HEK293 (cell line): ENCODE results near the gene ELMO1.

Experiments used
- CTCF ChIA-PET: fragments of 350-600 bp; formaldehyde crosslinking; extraction: SDS; loops from one replicate; lab custom pipeline; 2021; ENCODE audit warnings: antibody characterized with exemption; lab: Yijun Ruan, JAX
- POLR2A ChIA-PET: fragments of 300-600 bp; formaldehyde crosslinking; extraction: SDS; loops from one replicate; lab custom pipeline; 2020; ENCODE audit warnings: antibody characterized with exemption, inconsistent platforms; lab: Yijun Ruan, JAX
- H3K27ac ChIP-seq: fragments of 200-500 bp; sonication (Bioruptor generic); 2 replicates; pipeline ENCODE4 v1.5.1; 2014; ENCODE audit warnings: low read depth, low read length, control low read depth, inconsistent platforms; ENCODE audit errors: extremely low read depth
- H3K36me3 ChIP-seq, 2 experiments: fragments of 200-500 bp in 1 of 2; sonication (Bioruptor generic) in 1 of 2; 1 replicate in 1 of 2; 2 replicates in 1 of 2; pipeline ENCODE4 v1.5.1; 2014 to 2017; ENCODE audit warnings: inconsistent platforms in 2 of 2, low read length in 2 of 2; ENCODE audit not compliant: control insufficient read depth in 2 of 2, insufficient read depth in 1 of 2
- H3K4me1 ChIP-seq: fragments of 200-500 bp; sonication (Bioruptor generic); 2 replicates; pipeline ENCODE4 v1.5.1; 2014; ENCODE audit warnings: mild to moderate bottlenecking, low read length, inconsistent platforms; ENCODE audit not compliant: control insufficient read depth, insufficient read depth
- H3K4me3 ChIP-seq: 2 replicates; pipeline ENCODE4 v1.5.1; 2011; ENCODE audit warnings: low read depth, mild to moderate bottlenecking, control low read depth, low read length, moderate library complexity
- H3K9me3 ChIP-seq: fragments of 200-500 bp; sonication (Bioruptor generic); 2 replicates; pipeline ENCODE4 v1.5.1; 2014; ENCODE audit warnings: low read depth, low read length, inconsistent platforms; ENCODE audit not compliant: control insufficient read depth, insufficient read depth
- BCL11A ChIP-seq: fragments of 450-650 bp; formaldehyde crosslinking; IDR thresholded peaks from 2 replicates; pipeline ENCODE4 v1.5.1; 2016; ENCODE audit warnings: low read depth, missing biosample characterization, missing genetic modification characterization
- PRDM1 ChIP-seq: fragments of 450-650 bp; formaldehyde crosslinking; IDR thresholded peaks from 2 replicates; pipeline ENCODE4; 2016; ENCODE audit warnings: missing biosample characterization, missing genetic modification characterization
- ZFHX2 ChIP-seq: fragments of 450-650 bp; formaldehyde crosslinking; conservative IDR thresholded peaks from 2 replicates; pipeline ENCODE4 v1.5.1; 2016; ENCODE audit warnings: missing biosample characterization, missing genetic modification characterization
- ZNF138 ChIP-seq: fragments of 450-650 bp; formaldehyde crosslinking; IDR thresholded peaks from 2 replicates; pipeline ENCODE4 v1.5.1; 2016; ENCODE audit warnings: missing biosample characterization, missing genetic modification characterization, borderline replicate concordance
- ZNF16 ChIP-seq: fragments of 450-650 bp; formaldehyde crosslinking; IDR thresholded peaks from 2 replicates; pipeline ENCODE4 v1.5.1; 2016; ENCODE audit warnings: low read depth, missing biosample characterization, missing genetic modification characterization
- ZNF221 ChIP-seq: fragments of 450-650 bp; formaldehyde crosslinking; IDR thresholded peaks from 2 replicates; pipeline ENCODE4 v1.5.1; 2017; ENCODE audit warnings: missing biosample characterization, missing genetic modification characterization, borderline replicate concordance
- ZNF324 ChIP-seq: fragments of 450-650 bp; formaldehyde crosslinking; IDR thresholded peaks from 2 replicates; pipeline ENCODE4 v1.5.1; 2016; ENCODE audit warnings: missing biosample characterization, missing genetic modification characterization
- ZNF366 ChIP-seq: fragments of 450-650 bp; formaldehyde crosslinking; conservative IDR thresholded peaks from 2 replicates; pipeline ENCODE4 v1.5.1; 2016; ENCODE audit warnings: missing biosample characterization, missing genetic modification characterization
- ZNF48 ChIP-seq: fragments of 450-650 bp; formaldehyde crosslinking; IDR thresholded peaks from 2 replicates; pipeline ENCODE4 v1.5.1; 2016; ENCODE audit warnings: missing biosample characterization, missing genetic modification characterization
- ZNF510 ChIP-seq: fragments of 450-650 bp; formaldehyde crosslinking; IDR thresholded peaks from 2 replicates; pipeline ENCODE4 v1.5.1; 2018; ENCODE audit warnings: mild to moderate bottlenecking, missing genetic modification characterization, missing biosample characterization; ENCODE audit not compliant: insufficient replicate concordance
- ZNF621 ChIP-seq: fragments of 450-650 bp; formaldehyde crosslinking; IDR thresholded peaks from 2 replicates; pipeline ENCODE4 v1.5.1; 2017; ENCODE audit warnings: missing biosample characterization, missing genetic modification characterization
- ZNF660 ChIP-seq: fragments of 450-650 bp; IDR thresholded peaks from 2 replicates; pipeline ENCODE4 v1.5.1; 2018; ENCODE audit warnings: missing biosample characterization, mild to moderate bottlenecking, missing genetic modification characterization
- ZNF777 ChIP-seq: fragments of 450-650 bp; formaldehyde crosslinking; IDR thresholded peaks from 2 replicates; pipeline ENCODE4 v1.5.1; 2017; ENCODE audit warnings: missing biosample characterization, missing genetic modification characterization, borderline replicate concordance
- ZSCAN16 ChIP-seq: fragments of 450-650 bp; formaldehyde crosslinking; IDR thresholded peaks from 2 replicates; pipeline ENCODE4 v1.5.1; 2016; ENCODE audit warnings: missing biosample characterization, missing genetic modification characterization
- TF ChIP-seq, protein P1 (sequence below): fragments of 450-650 bp; formaldehyde crosslinking; IDR thresholded peaks from 2 replicates; pipeline ENCODE4 v1.5.1; 2017; ENCODE audit warnings: missing biosample characterization, missing genetic modification characterization
- TF ChIP-seq, protein P2 (sequence below): fragments of 450-650 bp; formaldehyde crosslinking; IDR thresholded peaks from 2 replicates; pipeline ENCODE4 v1.5.1; 2016; ENCODE audit warnings: missing biosample characterization, missing genetic modification characterization
- TF ChIP-seq, protein P3 (sequence below): fragments of 450-650 bp; formaldehyde crosslinking; IDR thresholded peaks from 2 replicates; pipeline ENCODE4 v1.5.1; 2016; ENCODE audit warnings: missing biosample characterization, missing genetic modification characterization
- TF ChIP-seq, protein P4 (sequence below): fragments of 450-650 bp; formaldehyde crosslinking; IDR thresholded peaks from 2 replicates; pipeline ENCODE4 v1.5.1; 2016; ENCODE audit warnings: missing biosample characterization, missing genetic modification characterization
- TF ChIP-seq, protein P5 (sequence below): fragments of 450-650 bp; formaldehyde crosslinking; IDR thresholded peaks from 2 replicates; pipeline ENCODE4 v1.5.1; 2016; ENCODE audit warnings: missing biosample characterization, missing genetic modification characterization

Gene ELMO1

DNA sequence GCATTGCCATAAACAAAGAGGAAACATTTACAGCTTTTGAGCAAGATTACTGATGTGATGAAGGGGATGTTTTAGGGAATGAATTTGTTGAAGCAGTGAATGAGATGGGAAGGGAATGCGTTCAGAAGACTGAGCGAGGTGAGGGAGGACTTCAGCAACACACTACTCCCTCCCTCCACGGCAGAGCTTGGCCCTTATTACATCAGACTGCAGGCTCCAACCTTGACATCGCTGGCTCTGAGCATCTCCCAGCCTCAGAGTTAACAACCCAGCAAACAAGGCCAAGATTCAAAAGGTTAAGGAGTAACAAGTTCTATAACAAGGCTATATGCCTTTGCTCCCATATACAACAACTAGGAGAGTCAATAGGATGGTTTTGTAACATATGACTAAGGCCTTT is 164.4 kb downstream of the ELMO1 start:
- H3K4me3 ChIP-seq = no peak overlapping the region
- H3K9me3 ChIP-seq = no peaks in the 10 kb centered on the region
- POLR2A ChIA-PET = no interaction called here
- CTCF ChIA-PET = interaction anchor here (0.5 to 2.6 kb wide), 21 partner anchors 10 to 569 kb away, joined by 3 to 16 read pairs (median 4); no protein-coding TSS in a partner anchor
- peaks cover 6% of the 10 kb centered on the region for H3K4me1 ChIP-seq
- TF ChIP-seq ZNF510 (tag by site-specific recombination) = no peak
- no peak for TF ChIP-seq ZNF48 (tag by site-specific recombination)
- TF ChIP-seq, protein P1, sequence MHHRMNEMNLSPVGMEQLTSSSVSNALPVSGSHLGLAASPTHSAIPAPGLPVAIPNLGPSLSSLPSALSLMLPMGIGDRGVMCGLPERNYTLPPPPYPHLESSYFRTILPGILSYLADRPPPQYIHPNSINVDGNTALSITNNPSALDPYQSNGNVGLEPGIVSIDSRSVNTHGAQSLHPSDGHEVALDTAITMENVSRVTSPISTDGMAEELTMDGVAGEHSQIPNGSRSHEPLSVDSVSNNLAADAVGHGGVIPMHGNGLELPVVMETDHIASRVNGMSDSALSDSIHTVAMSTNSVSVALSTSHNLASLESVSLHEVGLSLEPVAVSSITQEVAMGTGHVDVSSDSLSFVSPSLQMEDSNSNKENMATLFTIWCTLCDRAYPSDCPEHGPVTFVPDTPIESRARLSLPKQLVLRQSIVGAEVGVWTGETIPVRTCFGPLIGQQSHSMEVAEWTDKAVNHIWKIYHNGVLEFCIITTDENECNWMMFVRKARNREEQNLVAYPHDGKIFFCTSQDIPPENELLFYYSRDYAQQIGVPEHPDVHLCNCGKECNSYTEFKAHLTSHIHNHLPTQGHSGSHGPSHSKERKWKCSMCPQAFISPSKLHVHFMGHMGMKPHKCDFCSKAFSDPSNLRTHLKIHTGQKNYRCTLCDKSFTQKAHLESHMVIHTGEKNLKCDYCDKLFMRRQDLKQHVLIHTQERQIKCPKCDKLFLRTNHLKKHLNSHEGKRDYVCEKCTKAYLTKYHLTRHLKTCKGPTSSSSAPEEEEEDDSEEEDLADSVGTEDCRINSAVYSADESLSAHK = no peak
- TF ChIP-seq, protein P2, sequence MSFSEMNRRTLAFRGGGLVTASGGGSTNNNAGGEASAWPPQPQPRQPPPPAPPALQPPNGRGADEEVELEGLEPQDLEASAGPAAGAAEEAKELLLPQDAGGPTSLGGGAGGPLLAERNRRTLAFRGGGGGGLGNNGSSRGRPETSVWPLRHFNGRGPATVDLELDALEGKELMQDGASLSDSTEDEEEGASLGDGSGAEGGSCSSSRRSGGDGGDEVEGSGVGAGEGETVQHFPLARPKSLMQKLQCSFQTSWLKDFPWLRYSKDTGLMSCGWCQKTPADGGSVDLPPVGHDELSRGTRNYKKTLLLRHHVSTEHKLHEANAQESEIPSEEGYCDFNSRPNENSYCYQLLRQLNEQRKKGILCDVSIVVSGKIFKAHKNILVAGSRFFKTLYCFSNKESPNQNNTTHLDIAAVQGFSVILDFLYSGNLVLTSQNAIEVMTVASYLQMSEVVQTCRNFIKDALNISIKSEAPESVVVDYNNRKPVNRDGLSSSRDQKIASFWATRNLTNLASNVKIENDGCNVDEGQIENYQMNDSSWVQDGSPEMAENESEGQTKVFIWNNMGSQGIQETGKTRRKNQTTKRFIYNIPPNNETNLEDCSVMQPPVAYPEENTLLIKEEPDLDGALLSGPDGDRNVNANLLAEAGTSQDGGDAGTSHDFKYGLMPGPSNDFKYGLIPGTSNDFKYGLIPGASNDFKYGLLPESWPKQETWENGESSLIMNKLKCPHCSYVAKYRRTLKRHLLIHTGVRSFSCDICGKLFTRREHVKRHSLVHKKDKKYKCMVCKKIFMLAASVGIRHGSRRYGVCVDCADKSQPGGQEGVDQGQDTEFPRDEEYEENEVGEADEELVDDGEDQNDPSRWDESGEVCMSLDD (tag by site-specific recombination) = no peak
- TF ChIP-seq, protein P3, sequence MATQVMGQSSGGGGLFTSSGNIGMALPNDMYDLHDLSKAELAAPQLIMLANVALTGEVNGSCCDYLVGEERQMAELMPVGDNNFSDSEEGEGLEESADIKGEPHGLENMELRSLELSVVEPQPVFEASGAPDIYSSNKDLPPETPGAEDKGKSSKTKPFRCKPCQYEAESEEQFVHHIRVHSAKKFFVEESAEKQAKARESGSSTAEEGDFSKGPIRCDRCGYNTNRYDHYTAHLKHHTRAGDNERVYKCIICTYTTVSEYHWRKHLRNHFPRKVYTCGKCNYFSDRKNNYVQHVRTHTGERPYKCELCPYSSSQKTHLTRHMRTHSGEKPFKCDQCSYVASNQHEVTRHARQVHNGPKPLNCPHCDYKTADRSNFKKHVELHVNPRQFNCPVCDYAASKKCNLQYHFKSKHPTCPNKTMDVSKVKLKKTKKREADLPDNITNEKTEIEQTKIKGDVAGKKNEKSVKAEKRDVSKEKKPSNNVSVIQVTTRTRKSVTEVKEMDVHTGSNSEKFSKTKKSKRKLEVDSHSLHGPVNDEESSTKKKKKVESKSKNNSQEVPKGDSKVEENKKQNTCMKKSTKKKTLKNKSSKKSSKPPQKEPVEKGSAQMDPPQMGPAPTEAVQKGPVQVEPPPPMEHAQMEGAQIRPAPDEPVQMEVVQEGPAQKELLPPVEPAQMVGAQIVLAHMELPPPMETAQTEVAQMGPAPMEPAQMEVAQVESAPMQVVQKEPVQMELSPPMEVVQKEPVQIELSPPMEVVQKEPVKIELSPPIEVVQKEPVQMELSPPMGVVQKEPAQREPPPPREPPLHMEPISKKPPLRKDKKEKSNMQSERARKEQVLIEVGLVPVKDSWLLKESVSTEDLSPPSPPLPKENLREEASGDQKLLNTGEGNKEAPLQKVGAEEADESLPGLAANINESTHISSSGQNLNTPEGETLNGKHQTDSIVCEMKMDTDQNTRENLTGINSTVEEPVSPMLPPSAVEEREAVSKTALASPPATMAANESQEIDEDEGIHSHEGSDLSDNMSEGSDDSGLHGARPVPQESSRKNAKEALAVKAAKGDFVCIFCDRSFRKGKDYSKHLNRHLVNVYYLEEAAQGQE (tag by site-specific recombination) = no peak
- TF ChIP-seq, protein P4, sequence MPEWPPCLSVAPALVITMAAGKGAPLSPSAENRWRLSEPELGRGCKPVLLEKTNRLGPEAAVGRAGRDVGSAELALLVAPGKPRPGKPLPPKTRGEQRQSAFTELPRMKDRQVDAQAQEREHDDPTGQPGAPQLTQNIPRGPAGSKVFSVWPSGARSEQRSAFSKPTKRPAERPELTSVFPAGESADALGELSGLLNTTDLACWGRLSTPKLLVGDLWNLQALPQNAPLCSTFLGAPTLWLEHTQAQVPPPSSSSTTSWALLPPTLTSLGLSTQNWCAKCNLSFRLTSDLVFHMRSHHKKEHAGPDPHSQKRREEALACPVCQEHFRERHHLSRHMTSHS = no peak
- no peak for TF ChIP-seq ZFHX2 (tag by site-specific recombination)
- TF ChIP-seq ZNF138 (tag by site-specific recombination) = no peak
- TF ChIP-seq, protein P5, sequence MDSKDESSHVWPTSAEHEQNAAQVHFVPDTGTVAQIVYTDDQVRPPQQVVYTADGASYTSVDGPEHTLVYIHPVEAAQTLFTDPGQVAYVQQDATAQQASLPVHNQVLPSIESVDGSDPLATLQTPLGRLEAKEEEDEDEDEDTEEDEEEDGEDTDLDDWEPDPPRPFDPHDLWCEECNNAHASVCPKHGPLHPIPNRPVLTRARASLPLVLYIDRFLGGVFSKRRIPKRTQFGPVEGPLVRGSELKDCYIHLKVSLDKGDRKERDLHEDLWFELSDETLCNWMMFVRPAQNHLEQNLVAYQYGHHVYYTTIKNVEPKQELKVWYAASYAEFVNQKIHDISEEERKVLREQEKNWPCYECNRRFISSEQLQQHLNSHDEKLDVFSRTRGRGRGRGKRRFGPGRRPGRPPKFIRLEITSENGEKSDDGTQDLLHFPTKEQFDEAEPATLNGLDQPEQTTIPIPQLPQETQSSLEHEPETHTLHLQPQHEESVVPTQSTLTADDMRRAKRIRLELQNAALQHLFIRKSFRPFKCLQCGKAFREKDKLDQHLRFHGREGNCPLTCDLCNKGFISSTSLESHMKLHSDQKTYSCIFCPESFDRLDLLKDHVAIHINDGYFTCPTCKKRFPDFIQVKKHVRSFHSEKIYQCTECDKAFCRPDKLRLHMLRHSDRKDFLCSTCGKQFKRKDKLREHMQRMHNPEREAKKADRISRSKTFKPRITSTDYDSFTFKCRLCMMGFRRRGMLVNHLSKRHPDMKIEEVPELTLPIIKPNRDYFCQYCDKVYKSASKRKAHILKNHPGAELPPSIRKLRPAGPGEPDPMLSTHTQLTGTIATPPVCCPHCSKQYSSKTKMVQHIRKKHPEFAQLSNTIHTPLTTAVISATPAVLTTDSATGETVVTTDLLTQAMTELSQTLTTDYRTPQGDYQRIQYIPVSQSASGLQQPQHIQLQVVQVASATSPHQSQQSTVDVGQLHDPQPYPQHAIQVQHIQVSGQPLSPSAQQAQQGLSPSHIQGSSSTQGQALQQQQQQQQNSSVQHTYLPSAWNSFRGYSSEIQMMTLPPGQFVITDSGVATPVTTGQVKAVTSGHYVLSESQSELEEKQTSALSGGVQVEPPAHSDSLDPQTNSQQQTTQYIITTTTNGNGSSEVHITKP (tag by site-specific recombination) = no peak
- TF ChIP-seq ZNF777 (tag by site-specific recombination) = no peak
- TF ChIP-seq ZNF16 (tag by site-specific recombination) = no peak
- no peak for TF ChIP-seq ZNF366
- TF ChIP-seq ZNF324 = no peak
- no peak for TF ChIP-seq ZNF221
- TF ChIP-seq ZNF621 (tag by site-specific recombination) = no peak
- no peak for TF ChIP-seq PRDM1 (tag by site-specific recombination)
- TF ChIP-seq ZNF660 (tag by site-specific recombination) = no peak
- no peak for TF ChIP-seq BCL11A
- TF ChIP-seq ZSCAN16 (tag by site-specific recombination) = no peak
- no peaks in the 10 kb centered on the region for H3K36me3 ChIP-seq
- no peak overlapping the region for H3K27ac ChIP-seq
